ENCODE results near the gene CPNE7.

The CPNE7 gene

DNA sequence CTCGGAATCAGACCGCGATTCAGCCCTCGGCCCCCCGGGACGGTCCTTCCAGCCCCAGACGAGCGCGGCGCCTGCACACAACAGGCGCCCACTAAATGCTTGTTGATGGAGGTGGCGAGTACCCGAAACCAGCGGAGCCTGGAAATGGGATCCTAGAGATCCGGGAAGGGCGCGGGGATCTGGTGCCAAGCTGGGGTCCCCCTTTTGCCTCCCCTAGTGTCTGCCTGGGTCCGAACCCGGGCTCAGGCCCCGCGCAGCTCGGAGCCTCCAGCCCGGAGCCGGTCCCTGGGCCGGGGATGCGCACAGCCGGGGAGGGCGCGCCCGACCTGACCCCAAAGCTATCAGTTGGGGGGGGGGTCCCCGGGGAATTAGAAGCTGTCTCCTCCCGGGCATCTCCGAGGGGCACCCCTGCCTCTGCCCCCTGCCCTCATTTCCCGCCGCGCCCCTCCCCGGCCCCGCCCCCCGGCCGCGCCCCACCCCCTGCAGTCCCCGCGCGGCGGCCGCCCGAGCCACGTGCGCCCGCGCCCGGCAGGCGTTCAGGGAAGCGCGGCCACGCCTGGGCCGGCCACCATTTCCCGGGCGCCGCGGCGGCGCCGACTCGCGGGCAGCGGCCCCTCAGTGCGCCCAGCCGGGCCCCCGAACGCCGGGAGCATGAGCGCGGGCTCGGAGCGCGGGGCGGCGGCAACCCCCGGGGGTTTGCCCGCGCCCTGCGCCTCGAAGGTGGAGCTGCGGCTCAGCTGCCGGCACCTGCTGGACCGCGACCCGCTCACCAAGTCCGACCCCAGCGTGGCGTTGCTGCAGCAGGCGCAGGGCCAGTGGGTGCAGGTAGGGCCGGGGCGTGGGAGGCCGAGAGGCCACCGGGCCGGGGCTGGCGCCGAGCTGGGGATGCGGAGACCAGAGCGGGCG, at the start of gene CPNE7:
Gene CPNE7, plus strand, starts transcription at position 512 of the 906 bp plus-strand sequence. Its CDS starts 140 bp downstream, at position 652.
- DNase-seq, result no peak

DNA sequence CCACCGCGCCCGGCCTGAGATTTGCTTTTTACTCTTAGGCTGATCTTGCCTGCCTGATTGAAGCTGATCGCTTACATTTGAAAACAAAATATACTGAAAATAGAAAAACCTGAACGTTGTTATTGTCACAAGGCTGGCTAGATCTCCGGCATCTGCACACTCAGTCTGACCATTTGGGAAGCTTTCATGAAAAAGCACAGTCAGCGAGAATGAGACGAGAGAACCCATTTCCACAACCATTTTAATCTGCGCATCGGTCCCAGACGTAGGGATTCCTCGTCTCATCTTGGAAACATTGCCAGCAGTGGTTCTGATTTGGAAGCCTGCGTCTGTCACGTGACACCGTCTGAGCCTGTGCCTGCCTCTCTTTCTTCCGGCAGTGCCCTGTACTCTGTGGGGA, 46.5 kb upstream of the CPNE7 start:
- no peak for DNase-seq

DNA sequence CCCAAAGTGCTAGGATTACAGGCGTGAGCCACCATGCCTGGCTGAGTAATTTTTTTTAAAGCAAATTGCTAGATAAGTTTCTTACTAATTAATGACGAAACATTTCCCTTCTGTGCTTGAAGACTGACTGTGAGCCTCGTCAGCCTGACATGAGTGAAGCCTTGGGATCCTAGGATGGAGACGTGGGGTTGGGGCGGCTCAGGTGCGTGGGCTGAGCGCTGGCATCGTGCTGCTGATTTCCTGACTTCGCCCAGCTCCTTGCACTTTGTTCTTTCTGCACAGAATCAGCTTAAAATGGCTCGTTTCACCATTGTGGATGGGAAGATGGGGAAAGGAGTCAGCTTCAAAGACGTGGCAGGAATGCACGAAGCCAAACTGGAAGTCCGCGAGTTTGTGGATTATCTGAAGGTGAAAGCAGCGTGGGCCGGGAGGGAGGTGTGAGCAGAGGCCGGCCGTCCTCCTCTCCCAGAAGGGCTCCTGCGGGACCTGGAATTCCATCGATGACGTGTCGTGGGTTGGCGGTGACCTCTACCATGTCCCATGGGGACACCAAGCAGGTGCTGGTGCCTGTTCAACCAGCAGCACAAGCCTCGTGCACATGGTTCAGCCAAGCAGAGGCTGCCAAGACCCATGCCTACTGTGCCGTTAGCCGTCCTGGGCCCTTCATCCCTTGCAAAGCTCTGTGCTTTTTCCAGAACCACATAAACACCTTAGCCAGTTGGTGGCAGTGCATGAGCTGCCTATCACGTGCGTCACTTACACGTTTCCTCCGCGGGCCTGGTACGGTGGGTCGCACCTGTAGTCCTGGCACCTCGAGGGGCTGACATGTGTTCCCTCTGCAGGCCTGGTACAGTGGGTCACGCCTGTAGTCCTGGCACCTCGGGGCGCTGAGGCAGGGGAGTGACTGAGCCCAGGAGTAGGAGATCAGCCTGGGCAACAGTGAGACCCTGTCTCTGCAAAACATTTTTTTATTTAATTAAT, 44.9 kb upstream of the CPNE7 start:
- no peak for DNase-seq

DNA sequence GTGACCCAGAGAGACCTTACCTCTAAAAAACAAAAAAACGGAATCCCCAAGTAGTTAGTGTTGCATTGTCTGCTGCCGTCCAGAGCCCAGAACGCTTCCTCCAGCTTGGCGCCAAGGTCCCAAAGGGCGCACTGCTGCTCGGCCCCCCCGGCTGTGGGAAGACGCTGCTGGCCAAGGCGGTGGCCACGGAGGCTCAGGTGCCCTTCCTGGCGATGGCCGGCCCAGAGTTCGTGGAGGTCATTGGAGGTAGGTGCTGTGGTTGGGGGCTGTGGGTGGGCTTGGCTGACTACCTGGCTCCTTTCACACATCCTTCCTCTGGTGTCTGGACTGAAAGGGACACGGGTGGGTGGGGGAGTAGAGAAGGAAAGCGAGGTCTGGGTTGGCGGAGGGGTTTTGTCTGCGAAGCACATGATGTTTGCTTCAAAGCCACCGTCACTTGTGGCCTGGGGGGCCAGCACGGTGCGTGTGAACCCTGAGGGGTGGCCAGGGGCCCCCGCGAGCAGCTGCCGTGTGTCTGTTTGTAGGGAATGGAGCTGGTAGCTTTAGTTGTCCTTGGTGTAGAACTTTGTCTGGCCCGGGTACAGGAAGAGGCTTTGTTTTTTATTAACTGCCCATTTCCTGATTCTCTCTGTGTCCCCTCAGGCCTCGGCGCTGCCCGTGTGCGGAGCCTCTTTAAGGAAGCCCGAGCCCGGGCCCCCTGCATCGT, 43.6 kb upstream of the CPNE7 start:
- no peak for DNase-seq

DNA sequence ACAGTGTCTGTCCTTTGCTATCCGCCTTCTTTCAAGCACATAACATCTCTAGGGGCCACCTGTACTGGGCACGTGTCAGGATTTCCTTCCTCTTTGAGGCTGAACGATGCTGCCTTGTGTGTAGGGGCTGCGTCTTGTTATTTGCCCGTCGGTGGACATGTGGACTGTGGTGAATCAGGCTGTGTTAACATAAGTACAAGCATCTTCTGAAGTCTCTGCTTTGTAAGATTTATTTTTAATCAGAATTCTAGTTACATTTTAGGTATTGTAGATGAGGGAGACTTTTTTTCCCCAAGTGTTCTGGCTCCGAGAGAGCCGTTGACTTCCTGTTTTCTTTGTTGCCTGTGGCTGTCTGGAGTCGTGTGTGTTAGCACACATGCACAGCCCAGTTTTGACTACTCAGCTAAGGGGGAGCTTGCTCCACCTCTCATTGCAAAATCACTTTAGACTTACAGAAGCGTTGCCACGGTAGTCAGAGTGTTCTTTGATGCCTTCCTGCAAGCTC, 41.3 kb upstream of the CPNE7 start:
- peak; percentile 89 for DNase-seq

DNA sequence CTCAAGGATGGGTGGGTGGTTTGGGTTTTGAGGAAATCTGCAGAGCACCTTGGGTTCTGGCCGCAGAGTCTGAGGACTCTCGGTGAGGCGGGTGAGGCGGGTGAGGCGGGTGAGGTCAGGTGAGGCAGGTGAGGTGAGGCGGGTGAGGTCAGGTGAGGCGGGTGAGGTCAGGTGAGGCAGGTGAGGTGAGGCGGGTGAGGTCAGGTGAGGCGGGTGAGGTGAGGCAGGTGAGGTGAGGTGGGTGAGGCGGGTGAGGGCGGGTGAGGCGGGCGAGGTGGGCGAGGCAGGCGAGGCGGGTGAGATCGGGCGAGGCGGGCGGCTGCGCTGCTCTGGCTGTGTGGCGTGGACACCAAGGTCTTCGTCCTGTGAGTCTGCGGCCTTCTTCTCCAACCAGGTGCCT, 39.2 kb upstream of the CPNE7 start:
- DNase-seq, result no peak

DNA sequence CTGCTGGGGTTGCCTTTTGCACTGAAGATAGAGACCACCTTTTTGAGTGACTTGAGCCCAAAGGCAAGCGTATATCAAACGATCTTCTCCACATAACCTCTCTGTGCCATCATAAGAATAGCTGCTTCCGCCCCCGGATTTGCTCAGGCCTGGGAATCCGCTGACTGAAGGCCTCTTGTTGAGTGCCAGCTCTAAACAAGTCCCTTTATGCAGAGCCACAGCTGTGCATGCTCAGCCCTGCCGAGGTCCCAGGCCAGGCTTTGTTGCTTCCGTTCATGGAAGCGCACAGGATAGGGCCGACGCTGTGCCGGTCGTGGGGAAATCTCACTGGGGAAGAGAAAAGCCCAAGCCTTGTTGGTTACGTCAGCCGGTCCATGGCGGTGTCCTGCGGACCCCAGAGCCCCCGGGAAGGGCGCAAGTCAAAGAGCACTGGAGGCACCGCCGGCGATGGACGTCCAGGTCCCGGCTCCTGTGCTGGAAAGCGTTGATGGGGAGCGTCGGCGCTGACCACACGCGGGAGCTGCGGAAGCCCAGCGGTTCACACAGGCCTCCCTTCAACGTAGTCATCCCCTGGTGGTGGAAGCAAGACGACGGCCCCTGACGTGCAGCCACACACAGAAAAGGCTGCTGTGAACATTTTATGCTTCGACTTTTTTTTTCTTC, 38.5 kb upstream of the CPNE7 start:
- no peak for DNase-seq

DNA sequence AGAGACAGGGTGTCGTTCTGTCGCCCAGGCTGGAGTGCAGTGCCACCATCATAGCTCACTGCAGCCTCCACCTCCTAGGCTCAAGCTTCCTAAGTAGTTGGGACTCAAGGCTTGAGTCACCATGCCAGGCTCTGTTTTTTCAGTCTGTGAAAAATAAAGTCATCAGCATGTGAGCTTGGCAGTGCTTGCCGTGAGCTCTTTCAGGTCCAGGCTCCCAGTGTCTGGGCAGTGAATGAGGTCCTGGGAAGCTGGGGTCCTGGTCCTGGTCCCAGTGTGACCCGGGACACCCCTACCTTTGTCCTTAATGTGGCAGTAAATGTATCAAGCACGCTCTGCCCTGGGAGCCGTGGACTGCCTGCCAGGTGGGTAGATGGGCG, 38.0 kb upstream of the CPNE7 start:
- no peak for DNase-seq

DNA sequence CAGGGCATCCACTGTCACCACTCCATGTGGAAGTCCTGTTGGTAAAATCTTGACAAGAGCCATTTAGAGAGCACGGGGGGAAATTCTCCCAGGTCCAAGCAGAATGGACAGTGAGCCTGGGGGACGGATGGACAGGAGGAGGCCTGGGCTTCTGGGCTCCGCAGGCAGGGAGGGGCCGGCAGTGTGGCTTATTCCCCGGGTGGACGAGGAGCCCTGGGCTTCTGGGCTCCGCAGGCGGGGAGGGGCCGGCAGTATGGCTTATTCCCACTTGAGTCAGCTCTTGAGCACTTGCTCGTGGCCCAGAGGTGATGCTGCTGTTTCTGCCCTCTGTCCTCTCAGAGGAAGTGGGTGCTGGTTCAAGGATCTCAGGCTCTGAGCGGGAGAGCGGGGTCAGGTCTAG, 37.3 kb upstream of the CPNE7 start:
- no peak for DNase-seq

DNA sequence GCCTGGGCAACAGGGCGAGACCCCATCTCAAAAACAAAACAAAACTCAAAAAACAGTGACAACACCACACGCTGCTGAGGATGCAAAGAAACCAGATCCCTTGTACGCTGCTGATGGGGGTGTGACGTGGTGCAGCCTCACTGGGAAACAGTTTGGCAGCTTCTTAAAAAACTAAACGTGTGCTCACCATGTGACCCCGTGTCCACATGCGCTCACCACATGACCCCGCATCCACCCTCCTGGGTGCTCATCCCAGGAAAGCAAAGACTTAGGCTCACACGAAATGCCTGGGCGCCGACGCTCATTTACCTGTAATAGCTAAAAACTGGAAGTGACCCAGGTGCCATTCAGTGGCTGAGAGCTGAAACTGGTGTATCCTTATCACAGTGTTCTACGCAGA, 35.0 kb upstream of the CPNE7 start:
- no peak for DNase-seq

DNA sequence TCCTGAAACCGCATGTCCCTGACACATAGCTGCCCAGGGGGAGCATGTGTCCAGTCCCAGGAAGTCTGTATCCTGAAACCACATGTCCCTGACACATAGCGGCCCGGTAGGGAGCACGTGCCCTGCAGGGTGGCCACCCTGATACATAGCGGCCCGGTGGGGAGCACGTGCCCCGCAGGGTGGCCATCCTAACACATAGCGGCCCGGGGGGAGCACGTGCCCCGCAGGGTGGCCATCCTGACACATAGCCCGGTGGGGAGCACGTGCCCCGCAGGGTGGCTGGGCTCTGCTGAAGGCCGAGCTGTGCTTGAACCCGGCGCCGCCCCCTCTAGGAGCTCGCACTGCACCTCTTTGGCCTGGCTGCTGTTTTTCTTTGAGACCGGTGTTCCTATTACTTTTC, 33.8 kb upstream of the CPNE7 start:
- DNase-seq, result no peak

DNA sequence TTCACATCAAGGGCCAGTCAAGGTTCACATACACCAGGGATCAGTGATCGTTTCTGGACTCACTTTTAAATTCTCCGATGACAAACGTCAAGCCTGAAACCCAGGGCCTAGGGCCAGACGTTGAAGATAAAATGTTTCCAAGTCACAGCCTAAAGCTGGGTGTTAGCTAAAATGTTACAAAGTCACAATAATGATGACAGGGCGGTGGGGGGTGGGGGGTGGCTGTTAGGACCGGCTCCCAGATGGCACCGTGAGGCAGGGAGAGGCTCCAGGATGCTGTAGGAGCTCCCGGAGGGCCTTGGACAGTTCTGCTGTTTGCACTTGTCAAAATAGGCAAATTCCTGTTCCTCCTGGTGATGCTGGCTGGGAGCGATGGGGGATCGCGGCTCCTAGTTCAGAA, 31.4 kb upstream of the CPNE7 start:
- no peak for DNase-seq

DNA sequence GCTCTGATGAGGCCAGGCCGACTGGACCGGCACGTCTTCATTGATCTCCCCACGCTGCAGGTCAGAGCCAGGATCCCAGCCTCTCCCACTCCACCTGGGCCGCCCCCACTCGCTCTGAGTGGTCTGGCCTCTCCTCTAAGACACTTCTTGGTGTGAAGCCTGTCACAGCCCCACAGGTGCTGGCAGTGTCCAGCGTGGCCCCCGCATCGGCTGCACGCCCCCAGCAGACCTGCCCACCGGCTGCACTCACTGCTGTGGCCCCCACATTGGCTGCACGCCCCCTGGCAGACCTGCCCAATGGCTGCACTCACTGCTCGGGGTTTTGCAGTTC, 30.9 kb upstream of the CPNE7 start:
- DNase-seq, result no peak

DNA sequence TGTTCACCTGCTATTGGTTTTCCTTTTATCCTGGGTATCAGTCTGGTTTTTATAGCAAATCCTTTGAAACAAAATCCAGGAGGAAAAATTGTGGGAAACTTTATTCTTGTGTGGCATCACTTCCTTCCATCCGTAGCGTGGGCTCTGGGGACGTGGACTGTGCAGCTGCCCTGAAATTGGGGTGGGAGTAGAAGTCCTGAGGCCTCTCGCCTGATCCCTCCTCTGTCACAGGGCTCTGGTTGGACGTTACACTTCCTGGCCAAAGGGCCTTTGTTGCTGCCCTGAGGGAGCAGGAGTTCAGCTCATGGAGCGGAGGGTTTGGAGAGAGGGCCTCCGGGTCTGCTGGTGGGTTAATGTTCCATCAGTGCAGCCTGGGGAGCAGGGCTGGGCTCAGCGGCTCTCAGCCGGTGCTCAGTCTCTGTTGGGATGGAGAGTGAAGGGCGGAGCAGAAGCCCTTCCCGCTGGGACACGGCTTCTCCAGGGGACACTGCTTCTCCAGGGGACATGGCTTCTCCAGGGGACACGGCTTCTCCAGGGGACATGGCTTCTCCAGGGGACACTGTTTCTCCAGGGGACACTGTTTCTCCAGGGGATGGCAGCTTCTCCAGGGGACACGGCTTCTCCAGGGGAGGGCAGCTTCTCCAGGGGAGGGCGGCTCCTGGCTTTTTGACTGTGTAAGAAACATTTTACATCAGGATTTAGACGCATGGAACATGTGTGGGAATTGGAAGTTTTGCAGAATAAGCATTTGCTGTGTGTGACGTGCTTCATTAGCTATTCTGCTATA, 30.3 kb upstream of the CPNE7 start:
- no peak for DNase-seq

DNA sequence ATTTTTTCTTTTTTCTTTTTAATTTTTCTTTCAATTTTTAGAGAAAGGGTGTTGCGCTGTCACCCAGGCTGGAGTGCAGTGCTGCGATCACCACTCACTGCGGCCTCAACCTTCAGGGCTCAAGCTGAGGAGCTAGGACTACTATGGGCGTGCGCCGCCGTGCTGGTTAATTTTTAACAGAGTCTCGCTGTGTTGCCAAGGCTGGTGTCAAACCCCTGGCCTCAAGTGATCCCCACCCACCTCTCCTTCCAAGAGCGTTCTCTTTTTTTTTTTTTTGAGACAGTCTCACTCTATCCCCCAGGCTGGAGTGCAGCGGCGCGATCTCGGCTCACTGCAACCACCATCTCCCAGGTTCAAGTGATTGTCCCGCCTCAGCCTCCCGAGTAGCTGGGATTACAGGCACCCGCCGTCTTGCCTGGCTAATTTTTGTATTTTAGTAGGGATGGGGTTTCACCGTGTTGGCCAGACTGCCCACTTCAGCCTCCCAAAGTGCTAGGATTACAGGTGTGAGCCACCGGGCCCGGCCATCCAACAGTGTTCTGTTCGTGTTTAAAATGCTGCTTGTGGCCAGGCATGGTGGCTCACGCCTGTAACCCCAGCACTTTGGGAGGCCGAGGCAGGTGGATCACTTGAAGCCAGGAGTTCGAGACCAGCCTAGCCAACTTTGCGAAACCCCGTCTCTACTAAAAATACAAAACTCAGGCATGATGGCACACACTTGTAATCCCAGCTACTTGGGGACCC, 29.6 kb upstream of the CPNE7 start:
- no peak for DNase-seq

DNA sequence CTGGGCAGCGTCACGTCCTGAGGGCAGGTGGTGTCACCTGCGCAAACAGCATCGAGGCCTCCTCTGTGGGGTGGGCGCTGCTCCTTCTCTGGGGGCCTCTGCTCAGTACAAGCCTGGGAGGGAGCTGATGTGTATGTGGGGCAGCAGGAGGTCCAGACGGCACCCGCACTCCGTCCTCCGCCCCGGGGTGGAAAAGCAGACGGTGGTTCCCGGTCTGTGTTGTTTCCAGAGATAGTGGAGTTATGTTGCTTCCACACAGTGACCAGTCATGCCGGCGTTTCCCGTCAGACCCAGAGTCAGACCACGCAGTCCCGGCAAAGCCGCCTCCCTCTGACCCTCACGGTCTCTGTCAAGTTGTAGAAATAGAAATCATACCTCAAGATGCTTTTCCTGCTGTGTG, 28.8 kb upstream of the CPNE7 start:
- DNase-seq, result no peak

DNA sequence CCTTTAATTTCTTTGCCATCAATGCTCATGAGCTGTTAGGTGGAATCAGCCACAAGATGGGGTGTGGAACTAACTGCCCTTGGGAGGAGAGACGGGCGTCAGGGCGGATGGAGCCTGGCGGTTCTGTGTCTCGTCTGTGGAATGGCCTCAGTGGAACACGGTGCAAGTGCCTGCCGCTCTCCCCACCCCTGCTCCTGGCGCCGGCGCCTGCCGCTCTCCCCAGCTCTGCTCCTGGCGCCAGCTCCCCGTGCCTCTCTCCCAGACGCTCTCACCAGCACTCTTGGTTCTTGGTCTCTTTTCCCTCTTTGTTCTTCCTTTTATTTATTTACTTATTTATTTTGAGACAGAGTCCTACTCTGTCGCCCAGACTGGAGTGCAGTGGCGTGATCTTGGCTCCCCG, 28.3 kb upstream of the CPNE7 start:
- no peak for DNase-seq

DNA sequence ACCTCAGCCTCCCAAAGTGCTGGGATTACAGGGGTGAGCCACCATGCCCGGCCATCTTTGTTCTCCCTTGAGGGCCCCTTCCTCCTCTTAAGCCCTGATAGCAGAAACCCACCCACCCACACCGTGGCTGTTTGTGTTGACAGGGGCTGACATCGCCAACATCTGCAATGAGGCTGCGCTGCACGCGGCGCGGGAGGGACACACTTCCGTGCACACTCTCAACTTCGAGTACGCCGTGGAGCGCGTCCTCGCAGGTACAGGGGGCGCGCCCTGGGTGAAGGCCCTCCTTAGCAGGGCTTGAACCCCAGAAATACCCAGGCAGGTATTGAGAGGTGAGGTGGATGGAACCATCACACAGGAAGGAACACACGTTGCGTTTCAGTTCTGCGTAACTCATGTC, 27.7 kb upstream of the CPNE7 start:
- DNase-seq, result no peak

DNA sequence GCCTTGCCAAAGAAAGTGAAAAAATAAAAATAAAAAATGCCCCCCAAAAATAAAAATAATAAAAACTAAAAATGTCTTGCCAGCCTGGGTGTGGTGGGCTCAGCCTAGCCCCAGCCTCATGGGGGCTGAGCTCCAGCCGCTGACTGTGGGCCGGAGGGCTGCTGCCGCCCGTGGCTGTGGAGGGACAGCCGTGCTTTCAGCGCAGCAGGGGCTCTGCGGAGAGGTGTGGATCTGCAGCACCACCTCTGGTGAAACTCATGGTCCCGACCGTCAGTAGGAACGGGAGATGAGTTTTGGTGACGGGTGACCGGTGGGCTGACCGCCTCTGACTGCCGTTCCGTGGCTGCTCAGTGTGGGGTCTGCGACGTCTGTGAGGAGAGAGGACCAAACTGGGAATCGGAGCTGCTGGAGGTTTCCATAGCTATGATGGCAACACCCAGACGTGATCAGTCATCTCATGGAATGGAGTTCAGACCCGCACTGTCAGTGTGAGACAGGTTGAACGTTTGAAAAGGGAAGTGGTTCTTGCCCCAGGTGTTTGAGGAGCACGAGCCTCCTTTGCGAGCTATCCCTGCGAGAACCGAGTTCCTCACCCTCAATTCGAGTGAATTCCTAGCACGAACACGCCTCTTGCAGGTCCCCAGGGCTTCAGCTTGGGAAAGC, 27.1 kb upstream of the CPNE7 start:
- DNase-seq, result no peak

DNA sequence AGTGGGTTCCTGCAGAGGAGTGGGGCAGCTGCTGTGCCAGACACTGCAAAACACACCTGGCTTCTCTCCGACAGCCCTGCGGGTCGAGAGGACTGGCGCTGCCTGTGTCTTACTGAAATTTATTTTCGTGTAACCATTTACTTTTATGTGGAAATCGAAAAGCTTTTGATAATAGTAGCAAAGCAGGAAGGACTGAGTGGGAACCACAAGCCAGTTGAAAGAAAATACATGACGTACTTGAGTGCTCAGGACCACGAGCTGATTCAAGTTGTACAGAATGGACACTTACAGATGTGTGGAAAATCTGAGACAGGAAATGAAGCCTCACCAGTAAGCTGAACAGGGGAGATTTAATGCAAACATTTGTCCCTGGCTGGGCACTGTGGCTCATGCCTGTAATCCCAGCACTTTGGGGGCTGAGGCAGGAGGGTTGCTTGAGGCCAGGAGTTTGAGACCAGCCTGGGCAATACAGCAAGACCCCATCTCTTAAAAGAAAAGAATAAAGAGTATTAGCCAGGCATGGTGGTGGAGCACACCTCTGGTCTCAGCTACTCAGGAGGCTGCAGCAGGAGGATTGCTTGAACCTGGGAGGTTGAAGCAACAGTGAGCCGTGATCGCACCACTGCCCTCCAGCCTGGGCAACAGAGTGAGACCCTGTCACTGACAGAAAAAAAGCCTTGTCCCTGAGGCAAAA, 26.4 kb upstream of the CPNE7 start:
- DNase-seq, result no peak
